IMR-90 (cell line): ENCODE results near the gene SNCA.

ENCODE experiments used
- CEBPB ChIP-seq: IDR thresholded peaks from 2 replicates; pipeline ENCODE4 v1.6.1; 2012; ENCODE audit warnings: low read depth, low read length, improper control_type of control experiment
- FOS ChIP-seq: fragments of 150-350 bp; IDR thresholded peaks from 2 replicates; pipeline ENCODE4 v1.6.1; 2016; ENCODE audit warnings: low read depth, low read length
- MAZ ChIP-seq: IDR thresholded peaks from 2 replicates; pipeline ENCODE4 v1.6.1; 2012; ENCODE audit warnings: low read depth, mild to moderate bottlenecking, low read length, improper control_type of control experiment, moderate library complexity, borderline replicate concordance
- MXI1 ChIP-seq: IDR thresholded peaks from 2 replicates; pipeline ENCODE4 v1.6.1; 2012; ENCODE audit warnings: low read depth, mild to moderate bottlenecking, low read length, moderate library complexity, borderline replicate concordance
- NFE2L2 ChIP-seq: fragments of 150-350 bp; IDR thresholded peaks from 2 replicates; pipeline ENCODE4 v1.6.1; 2016; ENCODE audit warnings: low read depth, mild to moderate bottlenecking, low read length
- POLR2A ChIP-seq: IDR thresholded peaks from 2 replicates; pipeline ENCODE4 v1.6.1; 2012; ENCODE audit warnings: mild to moderate bottlenecking, low read depth, low read length
- RAD21 ChIP-seq: IDR thresholded peaks from 2 replicates; pipeline ENCODE4 v1.6.1; 2012; ENCODE audit warnings: low read length, improper control_type of control experiment
- SMC3 ChIP-seq: fragments of 150-350 bp; IDR thresholded peaks from 2 replicates; pipeline ENCODE4 v1.6.1; 2016; ENCODE audit warnings: low read depth, mild to moderate bottlenecking, antibody characterized with exemption, low read length, moderate library complexity
- USF2 ChIP-seq: fragments of 150-350 bp; IDR thresholded peaks from 2 replicates; pipeline ENCODE4 v1.6.1; 2017; ENCODE audit warnings: mild to moderate bottlenecking, antibody characterized with exemption, low read length, low read depth
- TF ChIP-seq, protein P1 (sequence below): conservative IDR thresholded peaks from 2 replicates; pipeline ENCODE4 v1.5.1; 2012; ENCODE audit warnings: mild to moderate bottlenecking, low read depth, low read length, improper control_type of control experiment
- TF ChIP-seq, protein P2 (sequence below): fragments of 150-350 bp; IDR thresholded peaks from 2 replicates; pipeline ENCODE4 v1.6.1; 2016; ENCODE audit warnings: low read depth, mild to moderate bottlenecking, low read length, moderate library complexity, borderline replicate concordance

DNA sequence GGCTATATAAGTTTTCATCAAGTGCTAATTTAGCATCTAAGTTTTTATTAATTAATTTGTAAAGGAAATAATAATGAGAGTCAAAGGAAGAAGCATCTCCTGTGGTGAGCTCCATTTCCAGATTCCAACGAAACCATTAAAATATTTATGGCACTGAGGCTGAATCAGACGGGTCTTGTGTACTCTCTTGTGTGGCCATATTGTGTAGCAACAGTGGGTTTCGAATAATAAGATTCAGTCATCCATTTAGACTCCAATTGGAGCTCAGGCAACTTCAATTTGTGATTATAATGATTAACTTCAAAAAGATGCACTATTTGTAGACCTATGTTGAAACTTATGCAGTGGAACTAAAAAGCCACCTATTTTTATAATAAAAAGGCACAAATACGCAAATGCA is 82.4 kb downstream of the SNCA start:
- TF ChIP-seq, protein P1, sequence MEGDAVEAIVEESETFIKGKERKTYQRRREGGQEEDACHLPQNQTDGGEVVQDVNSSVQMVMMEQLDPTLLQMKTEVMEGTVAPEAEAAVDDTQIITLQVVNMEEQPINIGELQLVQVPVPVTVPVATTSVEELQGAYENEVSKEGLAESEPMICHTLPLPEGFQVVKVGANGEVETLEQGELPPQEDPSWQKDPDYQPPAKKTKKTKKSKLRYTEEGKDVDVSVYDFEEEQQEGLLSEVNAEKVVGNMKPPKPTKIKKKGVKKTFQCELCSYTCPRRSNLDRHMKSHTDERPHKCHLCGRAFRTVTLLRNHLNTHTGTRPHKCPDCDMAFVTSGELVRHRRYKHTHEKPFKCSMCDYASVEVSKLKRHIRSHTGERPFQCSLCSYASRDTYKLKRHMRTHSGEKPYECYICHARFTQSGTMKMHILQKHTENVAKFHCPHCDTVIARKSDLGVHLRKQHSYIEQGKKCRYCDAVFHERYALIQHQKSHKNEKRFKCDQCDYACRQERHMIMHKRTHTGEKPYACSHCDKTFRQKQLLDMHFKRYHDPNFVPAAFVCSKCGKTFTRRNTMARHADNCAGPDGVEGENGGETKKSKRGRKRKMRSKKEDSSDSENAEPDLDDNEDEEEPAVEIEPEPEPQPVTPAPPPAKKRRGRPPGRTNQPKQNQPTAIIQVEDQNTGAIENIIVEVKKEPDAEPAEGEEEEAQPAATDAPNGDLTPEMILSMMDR = no peak
- TF ChIP-seq POLR2A (no peak), SMC3 (no peak), NFE2L2 (no peak), MAZ (no peak), RAD21 (no peak), MXI1 (no peak), CEBPB (no peak), FOS (no peak), USF2 (no peak)
- TF ChIP-seq, protein P2, sequence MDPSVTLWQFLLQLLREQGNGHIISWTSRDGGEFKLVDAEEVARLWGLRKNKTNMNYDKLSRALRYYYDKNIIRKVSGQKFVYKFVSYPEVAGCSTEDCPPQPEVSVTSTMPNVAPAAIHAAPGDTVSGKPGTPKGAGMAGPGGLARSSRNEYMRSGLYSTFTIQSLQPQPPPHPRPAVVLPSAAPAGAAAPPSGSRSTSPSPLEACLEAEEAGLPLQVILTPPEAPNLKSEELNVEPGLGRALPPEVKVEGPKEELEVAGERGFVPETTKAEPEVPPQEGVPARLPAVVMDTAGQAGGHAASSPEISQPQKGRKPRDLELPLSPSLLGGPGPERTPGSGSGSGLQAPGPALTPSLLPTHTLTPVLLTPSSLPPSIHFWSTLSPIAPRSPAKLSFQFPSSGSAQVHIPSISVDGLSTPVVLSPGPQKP = no peak
